IMR-90 (cell line): ENCODE measurements around the gene ELANE.

ENCODE experiments used
- BHLHE40 ChIP-seq: fragments of 150-350 bp; IDR thresholded peaks from 2 replicates; pipeline ENCODE4 v1.6.1; 2016; ENCODE audit warnings: mild to moderate bottlenecking, low read depth, low read length
- CEBPB ChIP-seq: IDR thresholded peaks from 2 replicates; pipeline ENCODE4 v1.6.1; 2012; ENCODE audit warnings: low read depth, low read length, improper control_type of control experiment
- NFE2L2 ChIP-seq: fragments of 150-350 bp; IDR thresholded peaks from 2 replicates; pipeline ENCODE4 v1.6.1; 2016; ENCODE audit warnings: low read depth, mild to moderate bottlenecking, low read length
- POLR2A ChIP-seq: IDR thresholded peaks from 2 replicates; pipeline ENCODE4 v1.6.1; 2012; ENCODE audit warnings: mild to moderate bottlenecking, low read depth, low read length
- SMC3 ChIP-seq: fragments of 150-350 bp; IDR thresholded peaks from 2 replicates; pipeline ENCODE4 v1.6.1; 2016; ENCODE audit warnings: low read depth, mild to moderate bottlenecking, antibody characterized with exemption, low read length, moderate library complexity
- TF ChIP-seq, protein P1 (sequence below): conservative IDR thresholded peaks from 2 replicates; pipeline ENCODE4 v1.5.1; 2012; ENCODE audit warnings: mild to moderate bottlenecking, low read depth, low read length, improper control_type of control experiment
- TF ChIP-seq, protein P2 (sequence below): fragments of 150-350 bp; IDR thresholded peaks from 2 replicates; pipeline ENCODE4 v1.6.1; 2017; ENCODE audit warnings: mild to moderate bottlenecking, antibody characterized with exemption, low read length, low read depth

DNA sequence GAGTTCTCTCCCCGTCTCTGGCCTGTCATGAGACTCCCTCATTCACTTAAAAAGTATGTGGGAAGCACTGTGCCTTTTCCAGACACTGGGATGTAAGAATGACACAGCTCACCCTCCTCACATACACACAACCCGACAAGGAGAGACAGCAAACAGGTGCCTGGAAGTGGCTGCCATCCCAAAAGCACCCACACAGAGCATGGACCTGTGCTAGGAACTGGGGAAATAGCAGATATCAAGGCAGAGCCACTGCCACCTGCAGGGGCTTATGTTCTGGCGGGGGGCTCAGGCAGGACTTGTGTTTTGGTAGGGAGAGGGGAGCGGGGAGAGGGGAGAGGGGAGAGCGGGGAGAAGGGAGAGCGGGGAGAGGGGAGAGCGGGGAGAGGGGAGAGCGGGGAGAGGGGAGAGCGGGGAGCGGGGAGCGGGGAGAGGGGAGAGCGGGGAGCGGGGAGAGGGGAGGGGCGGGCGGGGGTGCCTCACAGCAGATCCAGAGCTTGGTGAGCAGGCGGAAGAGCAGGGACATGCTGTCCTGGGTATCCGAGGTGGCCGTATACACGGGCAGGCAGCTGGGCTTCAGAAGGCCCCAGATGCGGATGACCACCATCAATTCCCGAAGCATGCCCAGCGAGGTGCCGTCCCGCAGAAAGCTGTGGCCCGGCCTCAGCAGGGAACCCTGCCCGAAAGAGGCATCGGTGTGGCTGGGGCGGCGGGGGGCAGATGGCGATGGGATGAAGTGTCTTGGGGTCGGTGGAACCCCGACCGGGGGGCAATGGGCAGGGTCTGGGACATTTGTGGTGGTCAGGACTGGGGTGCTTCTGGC is 19.6 kb downstream of the ELANE start:
- TF ChIP-seq, protein P1, sequence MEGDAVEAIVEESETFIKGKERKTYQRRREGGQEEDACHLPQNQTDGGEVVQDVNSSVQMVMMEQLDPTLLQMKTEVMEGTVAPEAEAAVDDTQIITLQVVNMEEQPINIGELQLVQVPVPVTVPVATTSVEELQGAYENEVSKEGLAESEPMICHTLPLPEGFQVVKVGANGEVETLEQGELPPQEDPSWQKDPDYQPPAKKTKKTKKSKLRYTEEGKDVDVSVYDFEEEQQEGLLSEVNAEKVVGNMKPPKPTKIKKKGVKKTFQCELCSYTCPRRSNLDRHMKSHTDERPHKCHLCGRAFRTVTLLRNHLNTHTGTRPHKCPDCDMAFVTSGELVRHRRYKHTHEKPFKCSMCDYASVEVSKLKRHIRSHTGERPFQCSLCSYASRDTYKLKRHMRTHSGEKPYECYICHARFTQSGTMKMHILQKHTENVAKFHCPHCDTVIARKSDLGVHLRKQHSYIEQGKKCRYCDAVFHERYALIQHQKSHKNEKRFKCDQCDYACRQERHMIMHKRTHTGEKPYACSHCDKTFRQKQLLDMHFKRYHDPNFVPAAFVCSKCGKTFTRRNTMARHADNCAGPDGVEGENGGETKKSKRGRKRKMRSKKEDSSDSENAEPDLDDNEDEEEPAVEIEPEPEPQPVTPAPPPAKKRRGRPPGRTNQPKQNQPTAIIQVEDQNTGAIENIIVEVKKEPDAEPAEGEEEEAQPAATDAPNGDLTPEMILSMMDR: no peak
- TF ChIP-seq CEBPB: no peak
- no peak for TF ChIP-seq NFE2L2
- TF ChIP-seq, protein P2, sequence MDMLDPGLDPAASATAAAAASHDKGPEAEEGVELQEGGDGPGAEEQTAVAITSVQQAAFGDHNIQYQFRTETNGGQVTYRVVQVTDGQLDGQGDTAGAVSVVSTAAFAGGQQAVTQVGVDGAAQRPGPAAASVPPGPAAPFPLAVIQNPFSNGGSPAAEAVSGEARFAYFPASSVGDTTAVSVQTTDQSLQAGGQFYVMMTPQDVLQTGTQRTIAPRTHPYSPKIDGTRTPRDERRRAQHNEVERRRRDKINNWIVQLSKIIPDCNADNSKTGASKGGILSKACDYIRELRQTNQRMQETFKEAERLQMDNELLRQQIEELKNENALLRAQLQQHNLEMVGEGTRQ: no peak
- TF ChIP-seq SMC3: no peak
- no peak for TF ChIP-seq POLR2A
- no peak for TF ChIP-seq BHLHE40
